NAMALWA (cell line): ENCODE measurements around the gene ZNF576.
"Not testable (repeated sequence)": the region's sequence is repeated elsewhere in the genome, so short reads cannot be mapped to it uniquely, and the experiment has no call there.

Experiments
- DNase-seq: peaks from one replicate; pipeline ENCODE4 v3.0.0-alpha.2; 2015; ENCODE audit warnings: low spot score

ZNF576 gene

DNA sequence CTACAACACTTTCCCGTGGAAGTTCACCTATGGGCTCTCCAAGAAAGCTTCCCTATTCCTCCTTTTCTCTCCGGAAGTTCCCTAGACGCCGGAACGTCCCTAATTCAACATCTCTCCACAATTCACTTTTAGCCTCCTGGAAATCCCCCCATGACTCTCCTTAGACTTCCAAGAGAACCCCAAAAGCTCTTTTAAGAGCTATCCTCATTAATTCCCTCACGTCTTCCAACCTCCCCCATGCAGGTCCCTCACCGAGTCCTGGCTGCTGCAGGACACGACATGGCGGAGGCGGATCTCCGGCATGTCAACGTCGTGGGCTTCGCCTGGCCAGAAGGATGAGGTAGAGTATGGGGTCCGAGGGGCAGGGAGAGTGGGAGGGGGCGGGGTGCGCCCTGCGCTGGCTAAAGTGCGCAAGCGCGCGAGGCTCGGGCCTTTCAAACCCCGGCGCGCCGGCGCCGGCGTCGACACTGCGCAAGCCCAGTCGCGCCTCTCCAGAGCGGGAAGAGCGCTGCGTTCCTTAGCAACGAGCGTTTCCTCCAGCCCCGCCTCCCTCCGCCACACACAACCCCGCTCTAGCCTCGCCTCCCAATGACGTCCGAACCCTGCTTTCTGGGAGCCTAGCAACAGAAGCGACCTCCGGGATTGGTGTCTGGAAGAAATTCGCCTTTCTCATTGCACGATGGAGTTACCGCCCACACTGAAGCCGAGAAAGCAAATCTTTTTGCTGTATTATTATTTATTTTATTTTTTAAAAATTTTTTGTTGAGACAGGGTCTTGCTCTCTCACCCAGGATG, 21.0 kb upstream of the ZNF576 start, which contains the start of the genes PINLYP and XRCC1:
TSS of gene PINLYP (plus strand) at position 646 of the 795 bp plus-strand sequence. CDS start 1,391 bp downstream, outside the sequence.
TSS of gene XRCC1 (minus strand) at position 372 of the 795 bp plus-strand sequence. CDS start at position 303, 69 bp downstream.
- peak; percentile 99 for DNase-seq

DNA sequence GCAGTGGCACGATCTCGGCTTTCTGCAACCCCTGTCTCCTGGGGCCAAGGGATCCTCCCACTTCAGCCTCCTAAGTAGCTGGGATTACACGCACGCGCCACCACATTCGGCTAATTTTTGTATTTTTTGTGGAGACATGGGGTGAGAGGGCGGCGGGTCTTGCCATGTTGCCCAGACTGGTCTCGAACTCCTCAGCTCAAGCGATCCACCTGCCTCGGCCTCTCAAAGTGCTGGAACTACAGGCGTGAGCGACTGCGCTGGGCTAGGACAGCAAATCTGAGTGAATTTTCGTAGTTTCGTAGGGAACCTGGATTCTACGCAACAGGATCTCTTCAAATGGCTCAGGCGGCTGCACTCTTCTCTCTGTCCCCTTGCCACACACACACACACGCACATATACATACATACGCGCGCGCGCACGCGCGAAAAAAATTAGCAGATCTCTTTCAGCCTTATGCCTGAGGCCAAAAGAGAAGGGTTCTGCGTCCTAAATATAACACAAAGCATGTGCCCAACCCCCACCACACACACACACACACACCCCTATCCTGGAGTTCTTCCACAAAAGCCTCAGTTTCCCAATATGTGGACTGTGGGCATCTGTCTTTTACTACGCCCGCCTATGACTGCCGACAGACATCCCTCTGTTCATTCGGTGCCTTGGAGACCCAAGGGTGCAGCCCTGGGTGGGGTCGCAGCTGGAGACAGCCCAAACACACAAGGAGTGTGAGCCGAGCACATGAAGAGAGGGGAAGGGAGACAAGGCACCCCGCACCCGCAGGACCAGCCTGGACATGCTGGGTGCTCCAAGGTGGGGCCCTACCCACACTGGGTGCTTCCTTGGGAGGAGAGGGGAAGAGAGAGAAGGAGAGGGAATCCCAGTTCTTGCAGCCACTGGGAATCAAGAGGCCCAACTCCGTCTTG, 20.2 kb upstream of the ZNF576 start:
- no peak for DNase-seq

DNA sequence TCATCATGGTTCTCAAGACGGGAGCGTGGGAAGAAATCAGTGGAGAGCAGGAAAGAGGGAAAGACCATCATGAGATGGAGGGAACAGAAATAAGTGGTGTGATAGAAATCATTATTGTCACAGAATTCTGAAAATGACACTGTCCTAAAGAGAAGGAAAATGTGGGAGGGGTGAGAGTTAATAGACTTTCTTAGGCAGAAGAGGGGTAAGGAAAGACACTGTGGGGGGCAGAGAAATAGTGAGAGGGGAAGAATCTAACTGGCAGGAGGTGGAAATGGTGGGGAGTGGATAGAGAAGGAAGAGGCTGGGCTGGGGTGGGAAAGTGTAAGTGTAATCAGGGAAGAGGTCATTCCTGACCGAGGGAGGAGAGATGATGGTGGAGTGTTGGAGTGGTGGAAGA, 17.6 kb upstream of the ZNF576 start:
- no peak for DNase-seq

DNA sequence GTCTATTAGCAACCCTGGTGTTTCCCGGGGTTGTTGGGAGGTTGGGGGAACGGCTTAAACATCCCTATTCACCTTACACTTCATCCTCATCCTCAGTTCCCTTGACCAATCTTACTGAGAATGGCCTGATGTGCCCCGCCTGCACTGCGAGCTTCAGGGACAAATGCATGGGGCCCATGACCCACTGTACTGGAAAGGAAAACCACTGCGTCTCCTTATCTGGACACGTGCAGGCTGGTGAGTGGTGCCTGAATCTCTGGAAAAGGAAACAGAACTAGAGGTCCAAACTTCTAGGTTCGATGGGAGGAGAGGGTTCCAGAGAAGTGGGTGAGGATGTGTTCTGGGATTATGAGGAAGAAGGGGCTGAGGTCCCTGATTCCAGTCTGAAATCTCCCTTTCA, 14.9 kb upstream of the ZNF576 start:
- no peak for DNase-seq

DNA sequence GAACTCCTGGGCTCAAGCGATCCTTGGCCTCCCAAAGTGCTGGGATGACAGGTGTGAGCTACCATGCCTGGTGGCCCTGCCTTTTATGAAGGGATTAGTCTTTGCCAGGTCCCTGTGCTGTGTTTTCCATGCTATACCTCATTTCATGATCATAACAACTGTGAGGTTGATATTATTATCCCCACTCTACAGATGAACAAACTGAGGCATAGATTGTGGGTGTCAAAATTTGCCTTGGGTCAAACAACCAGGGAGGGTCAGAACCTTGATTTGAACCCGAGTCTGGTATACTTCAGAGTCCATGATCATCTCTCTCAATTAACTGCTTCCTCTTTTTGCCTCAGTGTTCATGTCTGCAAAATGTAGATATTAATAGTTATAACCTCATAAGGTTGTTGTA, 13.9 kb upstream of the ZNF576 start:
- no peak for DNase-seq

DNA sequence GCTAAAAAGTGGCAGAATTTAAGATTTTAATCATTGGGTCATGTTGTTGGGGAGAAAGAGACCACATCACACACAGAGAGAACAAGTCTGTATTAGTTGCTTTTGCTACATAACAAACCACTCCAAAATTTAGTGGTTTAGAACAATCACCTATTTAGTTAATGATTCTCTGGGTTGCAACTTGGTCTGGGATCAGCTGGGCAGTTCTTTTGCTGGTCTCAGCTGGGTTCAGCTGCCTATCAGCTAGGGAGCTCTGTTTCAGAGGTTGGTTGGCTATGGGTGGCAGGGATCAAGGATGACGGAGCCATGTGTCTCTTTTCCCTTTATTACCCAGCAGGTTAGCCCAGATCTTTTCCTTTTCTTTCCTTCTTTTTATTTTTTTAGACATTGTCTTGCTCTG, 11.9 kb upstream of the ZNF576 start:
- no peak for DNase-seq

DNA sequence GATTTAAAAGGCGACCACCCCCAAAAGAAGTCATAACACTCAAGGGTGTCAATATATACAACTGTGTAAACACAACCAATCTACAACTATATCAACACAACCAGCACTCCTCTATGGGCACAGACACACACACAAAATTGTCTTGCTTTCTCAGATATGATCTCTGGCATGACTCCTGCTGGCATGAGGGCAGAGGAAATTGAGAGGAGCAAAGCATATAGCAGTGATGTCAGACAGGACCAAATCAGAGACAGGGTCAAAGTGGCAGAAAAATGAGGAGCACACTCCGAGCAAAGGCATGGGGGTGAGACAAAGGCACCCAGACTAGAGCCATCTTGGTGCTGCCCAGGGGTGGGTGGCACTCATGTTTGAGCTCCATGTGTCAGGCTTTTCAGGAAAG, 10.0 kb upstream of the ZNF576 start:
- no peak for DNase-seq

DNA sequence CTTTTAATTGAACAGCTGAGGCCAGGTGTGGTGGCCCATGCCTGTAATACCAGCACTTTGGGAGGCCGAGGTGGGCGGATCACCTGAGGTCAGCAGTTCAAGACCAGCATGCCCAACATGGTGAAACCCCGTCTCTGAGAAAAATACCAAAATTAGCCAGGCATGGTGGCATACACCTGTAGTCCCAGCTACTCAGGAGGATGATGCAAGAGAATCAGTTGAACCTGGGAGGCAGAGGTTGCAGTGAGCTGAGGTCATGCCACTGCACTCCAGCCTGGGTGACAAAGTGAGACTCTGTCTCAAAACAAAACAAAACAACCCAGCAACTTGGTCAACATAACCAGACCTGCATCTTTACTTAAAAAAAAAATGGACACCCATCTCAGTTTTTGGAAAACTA, 9.4 kb upstream of the ZNF576 start:
- DNase-seq = not testable (repeated sequence)

DNA sequence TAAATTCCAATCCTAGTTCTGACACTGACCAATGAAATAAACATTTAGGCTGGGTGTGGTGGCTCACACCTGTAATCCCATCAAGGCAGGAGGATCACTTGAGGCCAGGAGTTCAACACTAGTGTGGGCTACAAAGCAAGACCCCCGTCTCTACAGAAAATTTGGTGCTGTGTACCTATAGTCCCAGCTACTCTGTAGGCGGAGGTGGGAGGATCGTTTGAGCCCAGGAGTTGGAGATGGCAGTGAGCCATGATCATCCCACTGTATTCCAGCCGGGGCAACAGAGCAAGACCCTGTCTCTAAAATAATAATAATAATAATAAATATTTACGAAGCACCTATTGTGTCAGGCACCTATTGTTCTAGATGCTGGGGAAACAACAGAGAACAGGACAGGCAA, 7.1 kb upstream of the ZNF576 start:
- DNase-seq = no peak

DNA sequence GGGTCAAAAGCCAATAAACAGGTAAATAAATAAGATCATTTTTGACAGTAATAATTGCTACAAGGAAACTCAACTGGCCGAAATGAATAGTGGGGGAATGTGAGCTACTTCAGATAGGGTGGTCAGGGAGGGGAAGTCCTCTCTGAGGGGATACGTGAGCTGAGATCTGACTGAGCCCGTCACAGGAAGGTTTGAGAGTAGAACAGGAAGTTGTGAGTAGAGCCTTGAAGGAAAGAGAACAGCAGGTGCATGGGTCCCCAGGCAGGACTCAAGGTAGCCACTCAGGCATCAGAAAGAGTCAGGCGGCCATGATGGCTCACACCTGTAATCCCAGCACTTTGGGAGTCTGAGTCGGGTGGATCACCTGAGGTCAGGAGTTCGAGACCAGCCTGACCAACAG, 6.7 kb upstream of the ZNF576 start:
- DNase-seq = peak; percentile 23

DNA sequence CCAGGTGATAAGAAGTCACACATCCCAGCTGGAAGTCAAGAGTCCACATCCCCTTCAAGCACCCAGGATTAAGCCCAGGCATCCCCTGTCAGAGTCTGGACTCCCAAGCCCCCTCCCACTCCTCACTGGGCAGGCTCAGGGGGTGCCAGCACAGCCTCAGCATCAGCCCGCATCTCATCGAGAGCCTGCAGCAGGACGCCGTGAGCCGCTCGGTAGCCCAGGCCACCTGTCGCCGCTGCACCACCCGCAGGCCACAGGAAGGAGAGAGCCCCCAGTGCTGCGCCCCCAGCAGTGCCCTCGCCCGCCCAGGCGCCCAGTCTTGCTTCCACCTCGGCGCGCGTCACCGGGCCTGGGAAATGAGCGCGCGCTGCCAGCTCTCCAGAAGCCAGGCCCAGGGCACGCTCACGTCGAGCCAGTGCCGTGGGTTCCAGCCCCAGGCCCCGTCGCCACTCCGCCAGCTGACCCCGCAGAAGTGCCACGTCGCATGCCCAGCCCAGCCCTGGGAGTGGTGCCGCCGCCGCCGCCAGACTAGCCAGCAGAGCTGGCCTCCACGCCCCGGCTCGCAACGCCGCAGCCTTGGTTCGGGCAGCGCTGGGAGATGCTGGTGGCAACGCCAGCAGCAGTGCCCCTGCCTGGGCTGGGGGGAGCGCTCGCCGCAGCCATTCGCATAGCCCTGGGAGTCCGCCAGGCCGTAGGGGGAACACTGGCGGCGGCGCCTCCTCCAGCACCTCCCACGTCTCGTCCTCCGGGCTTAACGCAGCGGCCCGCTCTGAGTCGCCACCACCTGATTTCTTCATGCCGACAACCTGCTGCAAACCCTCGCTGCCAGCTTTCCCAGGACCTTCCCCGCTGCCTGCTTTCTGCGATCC, 4.3 kb upstream of the ZNF576 start:
- DNase-seq = no peak

DNA sequence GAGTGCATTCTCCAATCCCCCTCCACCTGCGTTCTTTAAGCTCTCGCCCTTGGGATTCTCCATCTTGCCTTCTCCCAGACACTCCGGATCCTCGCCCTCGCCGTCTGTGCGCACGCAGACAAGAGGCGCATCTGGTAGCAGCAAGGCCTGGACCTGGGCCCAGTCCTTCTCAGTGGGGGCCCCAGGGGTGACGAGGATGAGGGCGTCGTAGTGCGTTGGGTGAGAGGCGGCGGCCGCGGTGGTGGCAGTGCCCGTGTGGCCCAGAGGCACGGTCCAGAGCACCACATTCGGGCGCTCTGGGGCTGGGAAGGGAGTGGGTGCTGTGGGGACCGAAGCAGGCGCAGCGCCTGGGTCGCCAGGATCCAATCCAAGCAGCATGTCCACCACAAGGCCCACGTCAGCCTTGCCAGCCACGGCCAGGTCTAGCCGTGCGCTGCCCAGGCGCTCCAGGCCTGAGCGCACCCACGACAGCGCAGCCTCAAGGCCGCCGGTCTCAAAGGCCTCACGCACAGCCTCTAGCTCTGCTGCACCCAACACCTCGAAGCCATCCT, 3.5 kb upstream of the ZNF576 start:
- DNase-seq = no peak

DNA sequence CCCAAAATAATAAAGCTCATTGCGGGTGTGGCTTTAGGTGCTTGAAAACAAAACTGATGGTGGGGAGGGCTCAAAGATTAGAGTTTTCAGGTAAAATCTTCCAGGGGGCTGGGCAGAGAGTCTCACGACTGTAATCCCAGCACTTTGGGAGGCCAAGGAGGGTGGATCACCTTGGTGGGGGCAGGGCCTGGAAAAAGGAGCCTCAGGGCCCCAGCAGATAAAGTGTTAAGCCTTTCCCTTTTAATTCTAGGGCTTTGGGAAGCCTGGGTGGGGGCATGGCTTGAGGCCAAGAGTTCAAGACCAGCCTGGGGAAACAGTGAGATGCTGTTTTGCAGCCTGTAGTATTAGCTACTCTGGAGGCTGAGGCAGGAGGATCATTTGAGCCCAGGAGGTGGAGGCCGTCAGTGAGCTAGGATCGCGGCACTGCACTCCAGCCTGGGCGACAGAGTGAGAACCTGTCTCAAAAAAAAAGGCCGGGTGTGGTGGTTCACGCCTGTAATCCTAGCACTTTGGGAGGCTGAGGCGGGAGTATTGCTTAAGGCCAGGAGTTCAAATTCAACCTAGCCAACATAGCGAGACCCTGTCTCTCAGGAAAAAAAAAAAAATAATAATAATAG, 2.2 kb upstream of the ZNF576 start:
- DNase-seq = no peak

DNA sequence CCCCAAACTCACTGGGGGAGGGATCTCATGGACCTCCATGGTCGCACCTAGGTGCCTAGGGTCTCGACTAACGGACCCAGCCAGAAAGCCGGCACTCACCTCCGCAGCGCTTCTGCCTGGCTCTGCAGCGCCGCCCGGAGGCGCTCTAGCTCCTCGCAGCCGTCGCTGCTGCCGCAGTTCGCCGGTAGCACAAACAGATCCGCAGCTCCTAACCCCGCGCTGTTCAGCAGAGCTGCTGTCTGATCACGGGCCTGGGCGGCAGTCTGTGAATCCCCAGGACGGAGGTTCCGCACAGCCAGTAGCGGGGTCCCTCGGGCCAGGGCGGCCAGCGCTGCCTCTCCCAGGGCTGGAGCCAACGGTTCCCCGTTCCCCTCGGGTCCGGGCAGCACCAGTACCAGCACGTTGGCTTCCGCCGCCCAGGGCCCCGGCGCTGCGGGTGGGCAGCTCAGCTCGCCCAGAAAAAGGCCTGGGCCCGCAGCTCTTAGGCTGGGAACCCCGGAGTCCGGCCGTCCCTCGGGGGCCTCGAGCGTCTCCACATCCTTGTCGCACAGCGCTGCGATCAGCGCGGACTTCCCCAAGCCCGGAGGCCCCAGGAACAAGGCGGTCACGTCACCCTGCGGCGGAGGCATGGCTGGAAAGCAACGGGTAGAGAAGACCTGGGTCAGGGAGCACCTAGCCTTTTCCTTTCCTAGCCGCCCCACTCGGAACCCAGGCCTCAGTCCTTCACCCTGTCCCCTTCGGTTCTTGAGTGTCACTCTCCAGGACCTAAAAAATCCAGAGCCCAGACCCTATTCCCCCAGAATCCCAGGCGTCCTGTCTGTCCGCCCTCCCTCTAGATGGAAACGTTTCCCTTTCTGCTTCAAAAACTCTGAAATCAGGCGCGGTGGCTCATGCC, 1.4 kb upstream of the ZNF576 start:
- DNase-seq = peak; percentile 73

DNA sequence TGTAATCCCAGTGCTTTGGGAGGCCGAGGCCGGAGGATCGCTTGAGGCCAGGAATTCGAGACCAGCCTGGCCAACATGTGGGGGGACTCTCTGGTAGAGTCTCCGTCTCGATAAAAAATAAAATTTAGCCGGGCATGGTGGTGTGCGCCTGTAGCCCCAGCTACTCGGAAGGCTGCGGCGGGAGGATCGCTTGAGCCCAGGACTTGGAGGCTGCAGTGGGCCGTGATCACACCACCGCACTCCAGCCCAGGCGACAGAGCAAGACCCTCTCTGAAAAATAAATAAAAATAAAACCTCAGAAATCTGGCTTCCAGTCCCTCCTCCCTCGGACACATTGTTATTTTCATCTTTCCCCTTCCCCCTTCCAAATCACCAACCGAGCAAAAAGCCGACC, 793 bp upstream of the ZNF576 start:
- no peak for DNase-seq

DNA sequence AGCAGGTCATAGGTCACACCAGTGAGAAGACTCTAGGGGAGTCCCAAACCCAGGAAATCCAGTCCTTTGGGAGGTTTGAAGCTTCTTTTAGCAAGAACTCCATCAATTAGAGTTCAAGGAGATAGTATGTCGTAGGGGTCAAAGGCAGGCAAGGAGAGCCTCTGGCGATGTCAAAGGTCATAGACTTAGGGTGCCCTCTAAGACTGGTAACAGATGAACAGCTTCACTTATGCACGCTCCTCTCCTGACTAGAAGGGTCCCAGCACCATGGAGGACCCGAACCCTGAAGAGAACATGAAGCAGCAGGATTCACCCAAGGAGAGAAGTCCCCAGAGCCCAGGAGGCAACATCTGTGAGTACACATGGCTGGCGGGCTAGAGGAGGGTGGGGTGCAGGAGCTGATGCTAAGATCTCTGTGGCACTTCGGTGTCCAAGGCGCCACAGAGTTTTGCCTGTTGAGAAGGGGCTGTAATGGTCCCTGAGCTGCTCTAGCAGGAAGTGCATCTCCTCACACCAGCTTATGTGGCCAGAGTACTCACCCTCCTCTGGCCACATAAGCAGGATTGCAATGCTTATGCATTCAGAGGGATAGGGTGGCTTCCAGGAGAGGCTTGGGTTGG, 557 bp downstream of the ZNF576 start:
- DNase-seq = peak; percentile 42

DNA sequence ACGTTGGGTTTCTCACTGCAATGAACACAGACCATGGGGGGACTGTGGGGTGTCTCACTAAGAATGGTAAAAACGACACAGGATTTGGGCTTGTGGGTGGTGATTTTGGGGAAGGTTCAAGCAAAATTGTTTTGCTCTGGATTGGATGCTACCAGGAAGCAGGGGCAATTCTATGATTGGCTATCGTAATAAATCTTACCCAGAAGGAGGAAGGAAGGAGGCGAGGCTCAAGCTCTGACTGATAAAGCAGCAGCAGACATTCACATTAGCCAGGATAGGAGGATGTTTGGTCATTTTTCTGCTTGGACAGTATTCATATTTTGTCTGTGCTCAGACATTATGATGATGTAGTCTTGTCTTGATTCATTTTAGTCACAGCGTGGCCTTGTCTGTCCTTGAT, 1.5 kb downstream of the ZNF576 start:
- DNase-seq = no peak

DNA sequence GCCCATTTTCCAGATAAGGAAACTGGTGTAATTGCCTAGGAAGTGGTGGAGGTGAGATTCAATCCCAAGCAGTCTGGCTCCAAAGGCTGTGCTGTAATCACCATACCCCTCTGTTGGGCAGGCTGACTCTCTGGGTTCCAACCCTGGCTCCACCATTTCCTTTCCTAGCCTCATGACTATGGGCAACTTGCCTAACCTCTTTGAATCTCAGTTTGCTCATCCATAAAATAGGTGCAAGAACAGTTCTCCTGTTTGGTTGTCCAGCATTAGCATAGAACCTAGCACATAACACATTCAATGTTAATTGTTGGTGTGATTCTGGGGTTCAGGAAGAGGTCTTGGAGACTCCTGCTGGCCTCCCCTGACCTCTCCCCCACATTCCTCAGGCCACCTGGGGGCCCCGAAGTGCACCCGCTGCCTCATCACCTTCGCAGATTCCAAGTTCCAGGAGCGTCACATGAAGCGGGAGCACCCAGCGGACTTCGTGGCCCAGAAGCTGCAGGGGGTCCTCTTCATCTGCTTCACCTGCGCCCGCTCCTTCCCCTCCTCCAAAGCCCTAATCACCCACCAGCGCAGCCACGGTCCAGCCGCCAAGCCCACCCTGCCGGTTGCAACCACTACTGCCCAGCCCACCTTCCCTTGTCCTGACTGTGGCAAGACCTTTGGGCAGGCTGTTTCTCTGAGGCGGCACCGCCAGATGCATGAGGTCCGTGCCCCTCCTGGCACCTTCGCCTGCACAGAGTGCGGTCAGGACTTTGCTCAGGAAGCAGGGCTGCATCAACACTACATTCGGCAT, 2.2 kb downstream of the ZNF576 start:
- no peak for DNase-seq
